ACHN (cell line): ENCODE results near the gene CAMP.

Experiments
- DNase-seq: peaks from one replicate; pipeline ENCODE4 v3.0.0-alpha.2; 2015
- in situ Hi-C: cut with HindIII; loops from 2 replicates; pipeline ENCODE4 v1.10.0; 2017; ENCODE audit warnings: low sequenced_read_pairs, low pct_ligation_motif_present, low pct_unique_long_range_greater_than_20kb

Gene CAMP, protein sequence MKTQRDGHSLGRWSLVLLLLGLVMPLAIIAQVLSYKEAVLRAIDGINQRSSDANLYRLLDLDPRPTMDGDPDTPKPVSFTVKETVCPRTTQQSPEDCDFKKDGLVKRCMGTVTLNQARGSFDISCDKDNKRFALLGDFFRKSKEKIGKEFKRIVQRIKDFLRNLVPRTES

DNA sequence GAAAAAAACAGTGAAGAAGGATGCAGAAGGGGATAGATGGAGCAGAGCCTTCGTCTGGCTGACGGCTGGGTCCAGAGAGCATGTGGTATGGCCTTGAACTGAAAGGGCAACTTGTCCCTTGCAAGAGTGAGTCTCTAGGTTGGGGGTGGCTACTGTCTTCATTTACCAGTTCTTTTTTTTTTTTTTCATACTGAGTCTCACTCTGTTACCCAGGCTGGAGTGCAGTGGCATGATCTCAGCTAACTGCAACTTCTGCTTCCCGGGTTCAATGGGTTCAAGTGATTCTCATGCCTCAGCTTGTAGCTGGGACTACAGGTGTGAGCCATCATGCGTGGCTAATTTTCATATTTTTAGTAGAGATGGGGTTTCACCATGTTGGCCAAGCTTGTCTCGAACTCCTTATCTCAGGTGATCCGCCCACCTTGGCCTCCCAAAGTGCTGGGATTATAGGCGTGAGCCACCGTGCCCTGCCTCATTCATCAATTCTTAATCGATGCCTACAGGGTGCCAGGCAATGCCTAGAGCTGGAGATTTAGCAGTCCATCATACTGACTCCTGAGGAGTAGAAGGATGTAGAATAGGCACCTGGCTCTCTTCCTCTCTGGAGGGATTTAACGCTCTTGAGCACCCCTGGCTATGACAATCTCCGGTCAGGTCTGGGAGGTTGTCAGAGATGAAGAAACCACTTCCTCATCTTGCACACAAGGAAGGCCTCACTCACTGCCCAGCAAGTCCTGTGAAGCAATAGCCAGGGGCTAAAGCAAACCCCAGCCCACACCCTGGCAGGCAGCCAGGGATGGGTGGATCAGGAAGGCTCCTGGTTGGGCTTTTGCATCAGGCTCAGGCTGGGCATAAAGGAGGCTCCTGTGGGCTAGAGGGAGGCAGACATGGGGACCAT is at the start of gene CAMP:
TSS of gene CAMP (plus strand) at position 880 of the 898 bp plus-strand sequence. CDS start at position 897, 17 bp downstream.
- DNase-seq = no peak

GRCh38 chr3:48178072-48178471 is 45.2 kb upstream of the CAMP start:
- in situ Hi-C loops = no loop called here
- DNase-seq = no peak

More for the DNA sequence above, at the start of gene CAMP:
- in situ Hi-C loops = no loop called here

- in situ Hi-C loops = no loop called here
- no peak for DNase-seq
Observed at GRCh38 chr3:48180021-48180420, 43.3 kb upstream of the CAMP start.

GRCh38 chr3:48180531-48181253 is 42.6 kb upstream of the CAMP start:
- DNase-seq = no peak
- in situ Hi-C loops = no loop called here

GRCh38 chr3:48184299-48184698 is 39.0 kb upstream of the CAMP start:
- DNase-seq = no peak
- in situ Hi-C loops = no loop called here

DNA sequence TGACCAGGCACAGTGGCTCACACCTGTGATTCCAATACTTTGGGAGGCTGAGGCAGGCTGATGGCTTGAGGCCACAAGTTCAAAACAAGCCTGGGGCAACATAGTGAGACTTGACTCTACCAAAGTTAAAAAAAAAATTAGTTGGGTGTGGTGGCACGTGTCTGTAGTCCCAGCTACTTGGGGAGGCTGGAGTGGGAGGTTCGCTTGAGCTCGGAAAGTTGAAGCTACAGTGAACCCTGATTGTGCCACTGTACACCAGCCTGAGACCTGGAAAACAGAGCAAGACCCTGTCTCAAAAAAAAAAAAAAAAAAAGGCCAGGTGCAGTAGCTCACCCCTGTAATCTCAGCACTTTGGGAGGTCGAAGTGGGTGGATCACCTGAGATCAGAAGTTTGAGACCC is 38.2 kb upstream of the CAMP start:
- in situ Hi-C loops = no loop called here
- no peak for DNase-seq

DNA sequence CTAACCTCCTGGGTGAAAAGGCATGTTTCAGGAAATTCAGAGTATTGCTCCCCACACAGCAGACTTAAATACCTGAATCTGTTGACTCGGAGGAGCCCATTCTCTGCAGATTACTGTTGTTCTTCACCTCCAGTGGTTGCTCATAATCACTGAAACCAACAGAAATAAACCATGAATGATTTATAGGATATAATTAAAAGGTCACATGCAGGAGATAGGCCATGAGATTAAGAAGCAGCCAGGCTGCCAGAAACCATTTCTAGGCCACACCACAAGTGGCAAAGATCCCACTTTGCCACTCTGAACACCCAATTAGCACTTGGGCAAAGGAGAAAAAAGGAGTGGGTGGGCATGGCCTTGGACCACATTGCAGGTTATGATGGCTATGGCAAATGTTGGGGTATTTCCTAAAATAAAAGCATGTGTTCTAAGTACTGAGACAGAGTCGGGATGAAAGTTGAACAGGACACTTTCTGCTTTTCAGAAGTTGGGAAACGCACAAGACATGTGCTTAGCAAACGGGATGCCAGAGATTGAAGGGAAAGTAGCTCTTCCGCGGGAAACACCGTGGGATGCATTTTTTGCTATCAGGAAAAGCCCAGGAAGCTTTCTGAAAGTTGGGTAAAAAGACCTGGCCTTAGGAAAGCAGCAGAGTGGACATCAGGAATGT is 36.5 kb upstream of the CAMP start:
- in situ Hi-C loops = no loop called here
- no peak for DNase-seq

- in situ Hi-C loops = no loop called here
- peak; percentile 19 for DNase-seq
Observed at GRCh38 chr3:48187301-48187578, 36.1 kb upstream of the CAMP start.

GRCh38 chr3:48187579-48188265 is 35.6 kb upstream of the CAMP start:
- peak; percentile 42 for DNase-seq

GRCh38 chr3:48188266-48189201 is 34.8 kb upstream of the CAMP start, which contains the start of gene CDC25A:
Gene CDC25A (minus strand): TSS chr3:48188417. CDS start chr3:48187947, 470 bp downstream.
- DNase-seq = peak; percentile 98
- in situ Hi-C loops = no loop called here

More at GRCh38 chr3:48187579-48188265, 35.6 kb upstream of the CAMP start:
- in situ Hi-C loops = no loop called here

DNA sequence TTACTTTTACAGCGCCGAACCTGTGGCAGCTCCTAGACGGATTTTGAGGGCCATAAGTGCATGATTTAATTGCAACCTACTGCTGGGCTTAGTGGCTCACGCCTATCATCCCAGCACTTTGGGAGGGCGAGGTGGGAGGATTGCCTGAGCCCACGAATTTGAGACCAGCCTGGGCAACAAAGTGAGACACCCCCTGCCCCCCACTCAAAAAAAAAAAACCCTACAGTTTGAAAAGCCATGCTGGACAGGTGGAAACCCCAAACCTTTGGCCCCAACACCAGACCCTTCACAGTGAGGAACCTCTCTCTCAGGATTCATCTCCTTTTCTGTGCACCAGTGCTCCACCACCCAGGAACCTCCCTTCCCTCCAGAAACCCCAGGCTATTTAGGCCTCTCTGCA is 34.0 kb upstream of the CAMP start:
- in situ Hi-C loops = no loop called here
- DNase-seq = no peak

DNA sequence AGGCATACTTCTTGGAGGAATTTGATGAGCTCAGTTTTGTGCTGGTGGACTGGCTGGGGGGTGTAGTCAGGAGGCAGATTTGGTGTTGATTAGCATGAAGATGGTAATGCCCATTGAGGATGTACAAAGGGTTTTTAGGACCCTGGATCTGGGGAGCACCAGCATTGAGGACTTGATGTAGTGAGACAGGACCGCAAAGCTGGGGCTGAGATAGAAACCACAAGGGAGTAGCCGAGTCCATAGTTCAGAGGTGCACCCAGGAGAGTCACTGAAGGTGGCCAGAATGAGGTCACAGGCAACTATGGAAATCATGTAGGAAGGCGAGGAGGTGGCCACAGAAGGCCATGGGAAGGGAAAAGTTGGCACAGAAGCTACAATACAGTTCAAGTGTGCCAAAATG is 32.4 kb upstream of the CAMP start:
- DNase-seq = no peak
- in situ Hi-C loops = no loop called here

DNA sequence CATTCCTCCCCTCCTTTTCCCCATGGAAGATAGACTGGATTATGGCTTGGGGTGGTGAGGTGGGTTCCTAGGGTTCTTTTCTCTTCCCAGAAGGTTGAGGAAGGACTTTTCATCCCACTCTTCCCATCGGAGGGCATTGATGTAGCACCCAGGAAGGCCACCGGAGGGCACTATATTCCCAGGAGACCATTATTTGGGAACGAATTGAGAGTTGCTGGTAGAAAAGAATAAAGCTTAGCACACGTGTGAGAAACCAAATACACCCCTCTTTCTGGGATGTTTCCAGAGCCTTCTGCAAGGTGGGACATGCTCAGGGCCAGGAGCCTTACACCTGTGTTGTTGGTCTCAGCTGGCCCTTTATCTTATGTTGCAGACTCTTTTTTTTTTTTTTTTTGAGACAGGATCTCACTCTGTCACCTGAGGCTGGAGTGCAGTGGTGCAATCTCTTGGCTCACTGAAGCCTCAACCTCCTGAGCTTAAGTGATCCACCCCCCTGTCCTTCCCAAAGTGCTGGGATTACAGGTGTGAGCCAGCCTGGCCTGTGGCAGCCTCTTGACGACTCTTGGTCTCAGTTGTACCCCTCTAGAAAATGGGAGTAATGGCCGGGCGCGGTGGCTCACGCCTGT is 28.7 kb upstream of the CAMP start:
- in situ Hi-C loops = no loop called here
- peak; percentile 65 for DNase-seq

GRCh38 chr3:48196611-48197010 is 26.7 kb upstream of the CAMP start:
- in situ Hi-C loops = no loop called here

GRCh38 chr3:48199117-48199516 is 24.2 kb upstream of the CAMP start:
- no peak for DNase-seq
- in situ Hi-C loops = no loop called here

More at GRCh38 chr3:48196611-48197010, 26.7 kb upstream of the CAMP start:
- DNase-seq = no peak

DNA sequence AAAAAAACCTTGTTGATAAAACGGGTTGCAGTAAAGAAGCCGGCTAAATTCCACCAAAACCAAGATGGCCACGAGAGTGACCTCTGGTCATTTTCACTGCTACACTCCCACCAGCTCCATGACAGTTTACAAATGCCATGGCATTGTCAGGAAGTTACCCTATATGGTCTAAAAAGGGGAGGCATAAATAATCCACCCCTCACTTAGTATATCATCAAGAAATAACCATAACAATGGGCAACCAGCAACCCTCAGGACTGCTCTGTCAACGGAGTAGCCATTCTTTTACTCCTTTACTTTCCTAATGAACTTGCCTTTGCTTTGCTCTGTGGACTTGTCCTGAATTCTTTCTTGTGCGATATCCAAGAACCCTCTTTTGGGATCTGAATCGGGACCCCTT is 20.7 kb upstream of the CAMP start:
- in situ Hi-C loops = no loop called here
- no peak for DNase-seq

- no peak for DNase-seq
- in situ Hi-C loops = no loop called here
Observed at GRCh38 chr3:48208076-48208475, 15.2 kb upstream of the CAMP start.
